Chondrocyte (in vitro differentiated cells): ENCODE results near the gene CYP4F2. TPM values are rescaled to one million over a fixed set of nuclear protein-coding genes. Genes with fewer than 3 reads are reported as not detected.
"Not testable (repeated sequence)": the region's sequence is repeated elsewhere in the genome, so short reads cannot be mapped to it uniquely, and the experiment has no call there.

Experiments
- DNase-seq: peaks from one replicate; pipeline ENCODE4 v3.0.0; 2021; ENCODE audit warnings: mixed read lengths, low spot score
- H3K27ac Mint-ChIP-seq: one replicate; pipeline ENCODE4 v1.8.0; 2021; ENCODE audit warnings: mild to moderate bottlenecking, moderate library complexity, mixed read lengths; ENCODE audit not compliant: unreplicated experiment
- H3K27me3 Mint-ChIP-seq: 2 replicates; pipeline ENCODE4 v1.8.0; 2021; ENCODE audit warnings: low read depth, mixed read lengths
- H3K36me3 Mint-ChIP-seq: 2 replicates; pipeline ENCODE4 v1.8.0; 2021; ENCODE audit warnings: low read depth, mixed read lengths
- H3K4me1 Mint-ChIP-seq: 2 replicates; pipeline ENCODE4 v1.8.0; 2021; ENCODE audit warnings: low read depth, mild to moderate bottlenecking, mixed read lengths
- H3K4me3 Mint-ChIP-seq: one replicate; pipeline ENCODE4 v1.8.0; 2021; ENCODE audit warnings: mild to moderate bottlenecking, moderate library complexity, mixed read lengths; ENCODE audit not compliant: unreplicated experiment
- H3K9me3 Mint-ChIP-seq: 2 replicates; pipeline ENCODE4 v1.8.0; 2021; ENCODE audit warnings: low read depth, mixed read lengths
- CTCF ChIP-seq: fragments of 200-600 bp; sonication (generic); IDR thresholded peaks from 2 replicates; pipeline ENCODE4 v1.5.0; 2021; ENCODE audit warnings: antibody characterized with exemption, mild to moderate bottlenecking, moderate library complexity
- total RNA-seq: library from RNA; stranded (reverse); gene quantifications from 3 replicates; pipeline ENCODE4 v1.2.1, GENCODE V29; 2021

The CYP4F2 gene
- total RNA-seq, 1 donor from 2014 or later, result not detected

GRCh38 chr19:15838351-15838750 lies 59.5 kb downstream of the CYP4F2 start:
- no peaks in the 10 kb centered on the region for H3K36me3 Mint-ChIP-seq
- no peak for TF ChIP-seq CTCF
- no peak overlapping the region for H3K4me3 Mint-ChIP-seq
- H3K27ac Mint-ChIP-seq, result no peak overlapping the region
- DNase-seq, result no peak
- no peaks in the 10 kb centered on the region for H3K4me1 Mint-ChIP-seq
- H3K27me3 Mint-ChIP-seq, result no peaks in the 10 kb centered on the region
- H3K9me3 Mint-ChIP-seq, result peaks cover 10% of the 10 kb centered on the region

GRCh38 chr19:15837221-15837731 lies 60.6 kb downstream of the CYP4F2 start:
- Mint-ChIP-seq H3K9me3 (peaks cover 10% of the 10 kb centered on the region), H3K4me1 (no peaks in the 10 kb centered on the region), H3K4me3 (no peak overlapping the region), H3K36me3 (no peaks in the 10 kb centered on the region), H3K27me3 (no peaks in the 10 kb centered on the region), H3K27ac (no peak overlapping the region)
- no peak for DNase-seq
- no peak for TF ChIP-seq CTCF

GRCh38 chr19:15836330-15837220 lies 61.3 kb downstream of the CYP4F2 start:
- no peak for TF ChIP-seq CTCF
- no peaks in the 10 kb centered on the region for H3K27me3 Mint-ChIP-seq
- H3K4me3 Mint-ChIP-seq, result no peak overlapping the region
- no peak overlapping the region for H3K27ac Mint-ChIP-seq
- DNase-seq, result no peak
- no peaks in the 10 kb centered on the region for H3K36me3 Mint-ChIP-seq
- peaks cover 10% of the 10 kb centered on the region for H3K9me3 Mint-ChIP-seq
- H3K4me1 Mint-ChIP-seq, result no peaks in the 10 kb centered on the region

- H3K36me3 Mint-ChIP-seq, H3K27ac Mint-ChIP-seq, H3K9me3 Mint-ChIP-seq, H3K4me3 Mint-ChIP-seq, H3K4me1 Mint-ChIP-seq, DNase-seq, H3K27me3 Mint-ChIP-seq: not testable (repeated sequence)
These were observed 62.1 kb downstream of the CYP4F2 start for GRCh38 chr19:15835565-15836329.

- H3K27ac Mint-ChIP-seq, DNase-seq, H3K36me3 Mint-ChIP-seq, H3K27me3 Mint-ChIP-seq, H3K4me1 Mint-ChIP-seq, H3K4me3 Mint-ChIP-seq: not testable (repeated sequence)
- H3K9me3 Mint-ChIP-seq, result peaks cover 21% of the 10 kb centered on the region
These were observed 63.6 kb downstream of the CYP4F2 start for GRCh38 chr19:15834232-15834631.

GRCh38 chr19:15831626-15832025 lies 66.2 kb downstream of the CYP4F2 start:
- H3K27me3 Mint-ChIP-seq, result no peaks in the 10 kb centered on the region
- H3K36me3 Mint-ChIP-seq, result no peaks in the 10 kb centered on the region
- TF ChIP-seq CTCF, result no peak
- no peak overlapping the region for H3K27ac Mint-ChIP-seq
- H3K4me1 Mint-ChIP-seq, result no peaks in the 10 kb centered on the region
- H3K4me3 Mint-ChIP-seq, result no peak overlapping the region
- peaks cover 23% of the 10 kb centered on the region for H3K9me3 Mint-ChIP-seq
- no peak for DNase-seq
